Neural progenitor cell (in vitro differentiated cells): ENCODE data around the gene VAV2. TPM values are rescaled to one million over a fixed set of nuclear protein-coding genes. Genes with fewer than 3 reads are reported as not detected.

Source experiments
- DNase-seq: peaks from one replicate; pipeline ENCODE4 v3.0.0-alpha.2; 2016; ENCODE audit warnings: low spot score
- H2AFZ ChIP-seq: fragments of 200-600 bp; sonication (generic); replicated peaks from 2 replicates; pipeline ENCODE4 v1.6.1; 2016; ENCODE audit warnings: antibody characterized with exemption
- H3F3A ChIP-seq: fragments of 200-600 bp; sonication (generic); 2 replicates; pipeline ENCODE4 v1.6.1; 2016; ENCODE audit warnings: antibody characterized with exemption, low read depth
- H3K27ac ChIP-seq: fragments of 200-600 bp; sonication (generic); 2 replicates; pipeline ENCODE4 v1.5.1; 2016; ENCODE audit warnings: mild to moderate bottlenecking
- H3K27me3 ChIP-seq: fragments of 200-600 bp; sonication (generic); 2 replicates; pipeline ENCODE4 v1.6.1; 2016; ENCODE audit warnings: mild to moderate bottlenecking, moderate library complexity
- H3K36me3 ChIP-seq: fragments of 200-600 bp; sonication (generic); 2 replicates; pipeline ENCODE4 v1.5.1; 2016
- H3K4me1 ChIP-seq: fragments of 200-600 bp; sonication (generic); 2 replicates; pipeline ENCODE4 v1.6.1; 2016; ENCODE audit warnings: mixed run types
- H3K4me2 ChIP-seq: fragments of 200-600 bp; sonication (generic); 2 replicates; pipeline ENCODE4 v1.6.1; 2016
- H3K4me3 ChIP-seq: fragments of 200-600 bp; sonication (generic); 2 replicates; pipeline ENCODE4 v1.5.1; 2016
- H3K79me2 ChIP-seq: fragments of 200-600 bp; sonication (generic); 2 replicates; pipeline ENCODE4 v1.6.1; 2016; ENCODE audit warnings: low read depth
- H3K9ac ChIP-seq: fragments of 200-600 bp; sonication (generic); 2 replicates; pipeline ENCODE4 v1.6.1; 2016
- H3K9me3 ChIP-seq: fragments of 200-600 bp; sonication (generic); 2 replicates; pipeline ENCODE4 v1.5.1; 2016; ENCODE audit warnings: low read depth
- H4K20me1 ChIP-seq: fragments of 200-600 bp; sonication (generic); 2 replicates; pipeline ENCODE4 v1.6.1; 2016; ENCODE audit warnings: low read depth
- H3K27ac Mint-ChIP-seq: 3 replicates; pipeline ENCODE4 v1.8.0; 2021; ENCODE audit warnings: mixed read lengths
- H3K27me3 Mint-ChIP-seq: 2 replicates; pipeline ENCODE4 v1.8.0; 2022; ENCODE audit warnings: low read depth, mild to moderate bottlenecking, inconsistent platforms, moderate library complexity, mixed read lengths; ENCODE audit not compliant: insufficient read depth
- H3K36me3 Mint-ChIP-seq: 3 replicates; pipeline ENCODE4 v1.8.0; 2021; ENCODE audit warnings: mixed read lengths
- H3K4me1 Mint-ChIP-seq: 3 replicates; pipeline ENCODE4 v1.8.0; 2021; ENCODE audit warnings: mixed read lengths
- H3K4me3 Mint-ChIP-seq: 3 replicates; pipeline ENCODE4 v1.8.0; 2021; ENCODE audit warnings: mild to moderate bottlenecking, moderate library complexity, mixed read lengths
- H3K9me3 Mint-ChIP-seq: 3 replicates; pipeline ENCODE4 v1.8.0; 2020; ENCODE audit warnings: mixed read lengths
- EZH2 ChIP-seq: fragments of 200-600 bp; sonication (generic); IDR thresholded peaks from 2 replicates; pipeline ENCODE4 v1.6.1; 2017; ENCODE audit warnings: antibody characterized with exemption, mild to moderate bottlenecking, moderate library complexity
- EZH2phosphoT487 ChIP-seq: fragments of 200-600 bp; sonication (generic); IDR thresholded peaks from 2 replicates; pipeline ENCODE4 v1.6.1; 2017; ENCODE audit warnings: antibody characterized with exemption
- total RNA-seq: library from RNA; depleted of rRNA; stranded (reverse); fragments of >200 nt; gene quantifications from 2 replicates; pipeline ENCODE4 v1.2.3, GENCODE V29; 2015; ENCODE audit warnings: low replicate concordance
- TF ChIP-seq, protein P1 (sequence below): fragments of 200-600 bp; sonication (generic); IDR thresholded peaks from 2 replicates; pipeline ENCODE4 v1.5.1; 2017; ENCODE audit warnings: antibody characterized with exemption, mild to moderate bottlenecking

The VAV2 gene
- total RNA-seq, 1 donor from 2014 or later: 12.9 TPM

DNA sequence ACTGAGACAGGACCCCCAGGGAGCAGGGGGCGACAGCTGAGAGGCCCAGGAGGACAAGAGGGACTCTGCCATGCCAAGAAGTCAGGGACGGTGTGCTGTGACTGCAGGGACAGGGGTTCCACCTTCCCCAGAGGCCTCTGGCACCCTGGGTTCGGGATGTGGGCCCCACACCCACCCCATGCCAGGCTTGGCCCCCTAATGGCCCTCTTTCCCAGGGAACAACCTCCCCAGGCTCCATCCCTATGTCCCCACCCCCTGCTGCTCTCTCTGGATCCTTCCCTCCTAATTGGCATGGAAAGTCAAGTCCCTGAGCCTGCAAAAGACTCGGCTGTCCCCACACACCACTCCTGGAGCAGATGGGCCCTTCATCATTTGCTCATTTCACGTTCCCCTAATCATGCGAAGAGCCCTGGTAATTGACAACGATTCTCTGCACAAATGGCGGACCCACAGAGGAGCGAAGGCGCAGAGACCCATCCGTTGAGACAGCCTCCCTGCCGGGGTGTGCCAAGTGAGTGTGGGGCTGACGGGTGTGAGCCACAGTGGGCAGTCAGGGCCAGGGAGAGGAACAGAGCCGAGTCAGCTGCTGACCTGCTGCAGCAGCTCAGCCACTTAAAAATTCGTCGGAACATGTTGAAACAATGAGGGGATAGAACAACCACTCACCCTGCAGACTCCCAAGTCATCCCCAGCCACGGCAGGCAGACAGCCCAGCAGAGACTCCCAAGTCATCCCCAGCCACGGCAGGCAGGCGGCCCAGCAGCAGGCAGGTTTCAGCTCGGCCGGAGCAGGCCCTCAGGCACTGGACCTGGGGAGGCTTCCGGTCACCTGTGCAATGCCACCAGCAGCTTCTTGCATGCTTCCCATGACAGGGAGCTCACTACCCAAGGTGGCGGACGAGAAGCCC is 109.0 kb downstream of the VAV2 start:
- Mint-ChIP-seq H3K9me3 (no peaks in the 10 kb centered on the region), H3K36me3 (peaks cover 2% of the 10 kb centered on the region), H3K4me1 (peaks cover 71% of the 10 kb centered on the region), H3K4me3 (no peak overlapping the region), H3K27me3 (peaks cover 2% of the 10 kb centered on the region), H3K27ac (peak overlapping the region; percentile 90)
- no peak overlapping the region for H2AFZ ChIP-seq
- no peaks in the 10 kb centered on the region for H3F3A ChIP-seq
- no peaks in the 10 kb centered on the region for H3K36me3 ChIP-seq
- H3K27ac ChIP-seq: no peak overlapping the region
- TF ChIP-seq, protein P1, sequence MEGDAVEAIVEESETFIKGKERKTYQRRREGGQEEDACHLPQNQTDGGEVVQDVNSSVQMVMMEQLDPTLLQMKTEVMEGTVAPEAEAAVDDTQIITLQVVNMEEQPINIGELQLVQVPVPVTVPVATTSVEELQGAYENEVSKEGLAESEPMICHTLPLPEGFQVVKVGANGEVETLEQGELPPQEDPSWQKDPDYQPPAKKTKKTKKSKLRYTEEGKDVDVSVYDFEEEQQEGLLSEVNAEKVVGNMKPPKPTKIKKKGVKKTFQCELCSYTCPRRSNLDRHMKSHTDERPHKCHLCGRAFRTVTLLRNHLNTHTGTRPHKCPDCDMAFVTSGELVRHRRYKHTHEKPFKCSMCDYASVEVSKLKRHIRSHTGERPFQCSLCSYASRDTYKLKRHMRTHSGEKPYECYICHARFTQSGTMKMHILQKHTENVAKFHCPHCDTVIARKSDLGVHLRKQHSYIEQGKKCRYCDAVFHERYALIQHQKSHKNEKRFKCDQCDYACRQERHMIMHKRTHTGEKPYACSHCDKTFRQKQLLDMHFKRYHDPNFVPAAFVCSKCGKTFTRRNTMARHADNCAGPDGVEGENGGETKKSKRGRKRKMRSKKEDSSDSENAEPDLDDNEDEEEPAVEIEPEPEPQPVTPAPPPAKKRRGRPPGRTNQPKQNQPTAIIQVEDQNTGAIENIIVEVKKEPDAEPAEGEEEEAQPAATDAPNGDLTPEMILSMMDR: no peak
- TF ChIP-seq EZH2 (no peak), EZH2phosphoT487 (no peak)
- H3K9ac ChIP-seq: no peak overlapping the region
- H3K4me1 ChIP-seq: peaks cover 33% of the 10 kb centered on the region
- peaks cover 85% of the 10 kb centered on the region for H4K20me1 ChIP-seq
- H3K27me3 ChIP-seq: no peaks in the 10 kb centered on the region
- DNase-seq: no peak
- no peak overlapping the region for H3K4me3 ChIP-seq
- H3K4me2 ChIP-seq: no peak overlapping the region
- no peaks in the 10 kb centered on the region for H3K9me3 ChIP-seq
- H3K79me2 ChIP-seq: peaks cover 82% of the 10 kb centered on the region

DNA sequence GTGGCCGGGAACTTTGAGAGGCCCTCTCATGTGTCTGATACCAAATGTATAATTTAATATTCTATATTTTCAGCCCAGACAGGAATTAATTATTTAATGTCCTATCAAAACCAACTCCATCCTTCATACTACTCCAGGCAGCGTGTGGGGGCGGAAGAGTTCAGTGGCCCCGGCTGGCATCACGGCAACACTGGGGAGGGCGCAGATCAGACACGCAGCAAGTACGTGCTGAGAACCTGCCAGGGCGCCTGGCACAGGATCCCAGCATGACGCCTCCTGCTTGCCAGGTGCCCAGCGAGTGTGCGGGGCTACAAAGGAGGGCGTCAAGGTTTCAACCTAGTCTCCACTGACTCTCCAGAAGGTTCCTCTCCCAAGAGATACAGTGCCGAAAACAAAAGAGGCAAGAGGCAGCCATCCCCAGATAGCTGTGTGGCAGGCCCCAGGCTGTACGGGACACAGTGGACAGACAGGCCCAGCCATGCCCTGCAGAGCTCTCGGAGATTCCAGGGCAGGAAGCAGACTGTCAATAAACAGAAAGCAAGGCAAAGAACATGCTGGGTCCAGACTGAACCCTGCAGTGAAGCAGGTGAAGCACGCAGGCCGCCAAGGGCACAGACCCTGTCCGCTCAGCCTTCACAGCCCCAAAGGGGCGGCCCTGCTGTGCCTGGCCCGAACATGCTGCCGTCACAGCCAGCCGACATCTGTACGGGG is 110.3 kb downstream of the VAV2 start:
- H3K79me2 ChIP-seq: peaks cover 81% of the 10 kb centered on the region

DNA sequence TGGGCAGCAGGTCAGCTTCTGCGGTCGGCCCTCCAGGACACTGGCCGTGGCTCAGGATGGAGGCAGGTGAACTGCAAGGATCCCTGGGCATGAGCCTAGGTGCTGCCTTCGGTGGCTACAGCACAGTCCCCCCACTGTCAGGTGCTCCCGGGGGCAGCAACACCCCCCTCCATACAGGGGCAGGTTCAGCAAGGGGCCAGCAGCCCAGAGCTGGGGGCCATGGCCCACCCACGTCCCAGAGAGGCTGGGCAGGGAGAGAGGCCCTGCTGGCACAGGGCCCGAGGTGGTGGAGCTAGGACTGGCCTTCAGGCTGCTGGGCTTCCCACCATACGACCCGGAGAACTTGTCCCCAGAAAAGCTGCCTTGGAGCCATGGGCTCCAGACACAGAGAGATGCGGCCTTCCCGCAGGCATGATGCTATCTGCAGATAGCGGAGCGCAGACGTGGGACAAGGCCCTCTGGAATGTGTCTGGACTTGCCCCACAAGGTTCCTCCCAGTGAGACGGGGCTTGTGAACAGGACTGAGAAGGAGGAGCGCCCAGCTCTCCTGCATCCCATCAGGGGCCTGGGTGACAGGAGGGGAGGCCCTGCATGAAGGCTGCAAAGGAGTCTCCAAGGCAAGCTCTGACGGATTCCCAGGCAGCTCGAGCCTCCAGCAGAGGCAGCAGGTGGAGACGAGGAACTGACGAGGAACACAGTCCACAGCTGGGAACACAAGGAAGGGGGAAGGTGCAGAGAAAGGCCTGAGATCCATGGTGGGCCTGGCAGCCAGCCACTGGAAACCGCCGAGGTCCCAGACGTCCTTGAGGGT is 111.1 kb downstream of the VAV2 start:
- no peak overlapping the region for H3K4me3 Mint-ChIP-seq
- H4K20me1 ChIP-seq: peaks cover 88% of the 10 kb centered on the region
- peak overlapping the region; percentile 74 for H3K27ac Mint-ChIP-seq
- peaks cover 2% of the 10 kb centered on the region for H3K36me3 Mint-ChIP-seq
- no peaks in the 10 kb centered on the region for H3F3A ChIP-seq
- H3K9me3 ChIP-seq: no peaks in the 10 kb centered on the region
- no peaks in the 10 kb centered on the region for H3K27me3 ChIP-seq
- no peak overlapping the region for H3K4me2 ChIP-seq
- H3K4me3 ChIP-seq: no peak overlapping the region
- no peak overlapping the region for H3K9ac ChIP-seq
- H2AFZ ChIP-seq: no peak overlapping the region
- peaks cover 72% of the 10 kb centered on the region for H3K4me1 Mint-ChIP-seq
- H3K9me3 Mint-ChIP-seq: no peaks in the 10 kb centered on the region
- TF ChIP-seq EZH2 (no peak), EZH2phosphoT487 (no peak)
- TF ChIP-seq, protein P1: no peak
- H3K27me3 Mint-ChIP-seq: peaks cover 2% of the 10 kb centered on the region
- H3K79me2 ChIP-seq: peaks cover 81% of the 10 kb centered on the region
- H3K4me1 ChIP-seq: peaks cover 24% of the 10 kb centered on the region
- no peak for DNase-seq
- H3K27ac ChIP-seq: no peak overlapping the region
- H3K36me3 ChIP-seq: no peaks in the 10 kb centered on the region

More for the DNA sequence above, 110.3 kb downstream of the VAV2 start:
- no peak for DNase-seq
- no peaks in the 10 kb centered on the region for H3K36me3 ChIP-seq
- no peak overlapping the region for H3K27ac ChIP-seq
- Mint-ChIP-seq H3K36me3 (peaks cover 2% of the 10 kb centered on the region), H3K27me3 (peaks cover 2% of the 10 kb centered on the region), H3K4me3 (no peak overlapping the region), H3K9me3 (no peaks in the 10 kb centered on the region), H3K27ac (peak overlapping the region; percentile 65), H3K4me1 (peaks cover 72% of the 10 kb centered on the region)
- H3K9me3 ChIP-seq: no peaks in the 10 kb centered on the region
- H3K4me1 ChIP-seq: peaks cover 24% of the 10 kb centered on the region
- TF ChIP-seq EZH2phosphoT487 (no peak), EZH2 (no peak)
- TF ChIP-seq, protein P1: no peak
- no peak overlapping the region for H3K4me3 ChIP-seq
- H4K20me1 ChIP-seq: peaks cover 88% of the 10 kb centered on the region
- no peak overlapping the region for H3K4me2 ChIP-seq
- H3K9ac ChIP-seq: no peak overlapping the region
- H2AFZ ChIP-seq: no peak overlapping the region
- H3F3A ChIP-seq: no peaks in the 10 kb centered on the region
- no peaks in the 10 kb centered on the region for H3K27me3 ChIP-seq
